ENCODE measurements around the gene FAM53B. TPM values are rescaled to one million over a fixed set of nuclear protein-coding genes. Genes with fewer than 3 reads are reported as not detected.

FAM53B gene
- polyA plus RNA-seq, 1 of the 3 experiments (the other 2 are of a cell fraction), result 5.6 TPM

- DNase-seq, result no peak
- Histone ChIP-seq H3K9ac (no peak overlapping the region), H3K36me3 (replicated peaks in 1 of 2; ENCODE audit: control insufficient read depth in 1 of 2, insufficient read depth in 2 of 2, low read length in 1 of 2) (no peaks in the 10 kb centered on the region), H3K27ac (ENCODE audit: low read depth in 2 of 2, low read length in 1 of 2) (no peak overlapping the region), H3K79me2 (ENCODE audit: insufficient read depth) (no peaks in the 10 kb centered on the region), H3K4me2 (no peak overlapping the region), H3K27me3 (ENCODE audit: insufficient read depth) (no peaks in the 10 kb centered on the region), H3K4me1 (ENCODE audit: control insufficient read depth in 1 of 2, insufficient read depth in 2 of 2, low read depth in 1 of 2, low read length in 1 of 2) (peaks cover 0 to 34% of the 10 kb centered on the region in 2 experiments; a peak in 1 of 4 replicates), H4K20me1 (ENCODE audit: insufficient read depth) (no peaks in the 10 kb centered on the region; the same call in 1 of the 2 replicates), H3K9me3 (no peaks in the 10 kb centered on the region), H3F3A (replicated peaks; ENCODE audit: insufficient read depth) (no peaks in the 10 kb centered on the region), H3K4me3 (ENCODE audit: low read depth in 2 of 2, low read length in 1 of 2) (no peak overlapping the region), H3K9me2 (no peaks in the 10 kb centered on the region), H2AFZ (ENCODE audit: low read depth) (no peak overlapping the region)
- TF ChIP-seq IRF3 (IDR thresholded peaks at IDR 0.05; ENCODE audit: low read depth, low read length) (no peak), ZBTB33 (IDR thresholded peaks at IDR 0.05; ENCODE audit: borderline replicate concordance, low read depth) (no peak), MXI1 (IDR thresholded peaks at IDR 0.05; ENCODE audit: low read depth, low read length) (no peak), TCF12 (IDR thresholded peaks at IDR 0.05) (no peak), RFX5 (IDR thresholded peaks at IDR 0.05; ENCODE audit: low read length) (no peak), NRF1 (IDR thresholded peaks at IDR 0.05; ENCODE audit: low read depth, low read length) (no peak), YY1 (IDR thresholded peaks at IDR 0.05; ENCODE audit: low read depth) (no peak), TAF1 (IDR thresholded peaks at IDR 0.05; ENCODE audit: borderline replicate concordance, low read depth, low read length) (no peak), CHD2 (IDR thresholded peaks at IDR 0.05; ENCODE audit: low read length, partially characterized antibody) (no peak), RCOR1 (IDR thresholded peaks at IDR 0.05; ENCODE audit: low read length) (no peak), EZH2phosphoT487 (IDR thresholded peaks at IDR 0.05; ENCODE audit: borderline replicate concordance, low read depth) (no peak), GABPA (IDR thresholded peaks at IDR 0.05; ENCODE audit: low read depth) (no peak), SIN3A (IDR thresholded peaks at IDR 0.05; ENCODE audit: borderline replicate concordance, low read depth, low read length) (no peak), RAD21 (IDR thresholded peaks at IDR 0.05; ENCODE audit: low read length) (no peak), FOSL2 (IDR thresholded peaks at IDR 0.05; ENCODE audit: borderline replicate concordance, low read depth) (no peak), USF2 (IDR thresholded peaks at IDR 0.05; ENCODE audit: borderline replicate concordance, low read depth, low read length) (no peak), TEAD4 (IDR thresholded peaks at IDR 0.05; ENCODE audit: borderline replicate concordance, insufficient read depth) (no peak), CTCF (IDR thresholded peaks at IDR 0.05) (no peak)
- POLR2A ChIA-PET, result no interaction called here
- CTCF ChIA-PET, result interaction anchor here (1.1 kb wide), 1 partner anchor 102 kb away, joined by 3 read pairs; no protein-coding TSS in a partner anchor
- 82% methylated on average over 6 of the region's 6 CpGs for WGBS (ENCODE audit: low lambda C conversion rate)
Observed at GRCh38 chr10:124639646-124640045, 104.5 kb downstream of the FAM53B start.
